Fibroblast of skin of left biceps (primary cell): Measurements from ENCODE around the gene SEMA3D.

Experiments used
- DNase-seq, 2 experiments: peaks; one replicate each; pipeline ENCODE4 v3.0.0-alpha.2; 2013; ENCODE audit warnings: low read depth in 2 of 2

The SEMA3D gene

GRCh38 chr7:85184599-85185423 is 2.0 kb downstream of the SEMA3D start:
- DNase-seq = no peak

- DNase-seq = no peak
Measured at GRCh38 chr7:85183296-85183695, 3.6 kb downstream of the SEMA3D start.

GRCh38 chr7:85178531-85179298 is 8.1 kb downstream of the SEMA3D start:
- DNase-seq = no peak

- peak; percentile 87 to 91 for DNase-seq
Measured at GRCh38 chr7:85177316-85177715, 9.5 kb downstream of the SEMA3D start.

DNA sequence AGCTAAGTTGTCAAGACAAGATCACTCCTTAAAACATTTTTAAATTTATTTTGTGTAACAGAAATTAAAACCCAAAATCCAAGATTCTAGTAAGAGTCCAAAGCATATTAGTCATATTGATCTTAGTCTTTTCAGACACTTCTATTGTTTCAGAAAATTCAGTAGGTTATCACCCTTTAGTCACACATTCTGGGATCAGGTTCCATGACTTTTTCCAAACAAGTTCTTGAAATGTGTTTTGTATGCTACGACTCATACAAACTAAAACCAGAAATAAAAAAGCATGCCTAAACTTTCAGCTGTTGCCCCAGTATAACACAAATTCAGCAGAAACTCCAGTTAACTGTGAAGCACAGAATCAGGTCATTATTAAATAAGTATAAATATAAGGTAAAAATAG is 10.7 kb downstream of the SEMA3D start:
- no peak for DNase-seq

- DNase-seq = no peak
Measured at GRCh38 chr7:85175217-85175616, 11.6 kb downstream of the SEMA3D start.

- DNase-seq = peak; percentile 85 to 86
Measured at GRCh38 chr7:85172530-85172941, 14.3 kb downstream of the SEMA3D start.

- no peak for DNase-seq
Measured at GRCh38 chr7:85167636-85168035, 19.2 kb downstream of the SEMA3D start.

DNA sequence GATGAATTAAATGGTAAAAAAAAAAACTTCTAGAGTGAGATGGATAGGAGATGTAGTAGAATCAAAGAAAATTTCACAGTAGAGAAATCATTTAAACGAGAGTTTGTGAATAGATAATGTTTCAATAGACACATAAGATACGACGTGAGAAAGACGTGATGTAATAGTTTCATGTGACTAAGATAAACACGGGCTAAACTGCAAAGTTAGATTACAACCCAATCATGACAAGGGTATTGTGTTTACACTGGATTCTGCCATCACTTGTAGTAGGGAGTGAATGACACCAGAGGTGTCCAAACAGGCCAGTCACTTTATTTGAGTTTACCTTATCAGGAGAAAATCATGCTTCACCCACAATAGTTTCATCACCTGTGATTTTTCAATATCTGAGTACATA is 21.6 kb downstream of the SEMA3D start:
- DNase-seq = no peak

DNA sequence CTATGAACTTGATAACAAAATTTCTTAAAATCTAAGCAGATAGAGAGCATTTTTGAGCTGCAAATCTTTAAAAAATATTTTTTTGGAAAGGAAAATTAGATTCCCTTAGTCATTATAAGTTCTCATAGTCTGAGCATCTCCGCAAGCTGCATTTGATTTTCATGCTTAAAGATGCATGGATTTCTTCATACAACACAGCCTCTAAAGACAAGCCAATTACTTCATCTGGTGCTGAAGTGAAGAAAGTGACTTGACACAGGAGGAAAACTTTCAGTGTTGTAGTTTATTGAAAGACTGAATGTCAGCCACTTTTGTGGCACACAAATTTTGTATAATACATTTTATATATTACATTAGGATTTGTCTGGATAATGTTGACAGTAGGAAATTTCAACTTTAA is 22.5 kb downstream of the SEMA3D start:
- DNase-seq = no peak

GRCh38 chr7:85162721-85163120 is 24.1 kb downstream of the SEMA3D start:
- DNase-seq = no peak

DNA sequence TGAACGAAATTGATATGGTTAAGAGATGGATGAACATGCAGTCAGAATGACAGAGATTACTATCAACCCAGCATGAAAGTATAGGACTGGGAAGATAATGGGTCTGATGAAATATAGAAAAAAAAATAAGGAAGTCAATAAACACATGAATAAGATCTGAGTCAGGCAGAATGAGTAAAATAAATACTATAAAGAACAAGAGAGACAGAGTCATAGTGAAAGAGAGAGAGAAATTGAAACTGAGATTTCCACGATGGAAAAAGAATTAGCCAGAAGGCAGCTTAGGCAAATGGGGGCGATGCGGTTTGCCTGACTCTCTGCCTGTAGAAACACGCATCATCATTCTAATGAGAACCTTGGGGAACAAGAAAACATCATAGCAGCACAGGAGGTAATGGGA is 26.6 kb downstream of the SEMA3D start:
- no peak for DNase-seq

DNA sequence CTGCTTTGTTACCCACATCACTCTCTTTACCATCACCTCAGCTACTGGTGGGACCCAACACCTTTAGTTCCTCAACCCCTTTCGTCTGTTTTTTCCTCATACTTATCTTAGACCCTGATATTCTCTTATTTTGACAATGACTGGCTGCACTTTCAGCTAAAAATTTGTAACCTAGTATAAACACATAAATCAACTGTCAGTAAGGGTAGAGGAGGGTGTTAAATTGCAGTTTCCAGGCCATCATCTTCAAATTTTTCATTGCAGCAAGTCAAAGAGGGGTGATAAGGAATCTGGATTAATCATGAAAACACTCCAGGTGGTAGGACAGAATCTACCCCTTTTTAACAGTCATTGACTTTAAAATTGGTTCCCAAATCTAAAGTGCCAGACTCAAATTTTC is 27.9 kb downstream of the SEMA3D start:
- DNase-seq = no peak

GRCh38 chr7:85156661-85157208 is 30.1 kb downstream of the SEMA3D start:
- no peak for DNase-seq

DNA sequence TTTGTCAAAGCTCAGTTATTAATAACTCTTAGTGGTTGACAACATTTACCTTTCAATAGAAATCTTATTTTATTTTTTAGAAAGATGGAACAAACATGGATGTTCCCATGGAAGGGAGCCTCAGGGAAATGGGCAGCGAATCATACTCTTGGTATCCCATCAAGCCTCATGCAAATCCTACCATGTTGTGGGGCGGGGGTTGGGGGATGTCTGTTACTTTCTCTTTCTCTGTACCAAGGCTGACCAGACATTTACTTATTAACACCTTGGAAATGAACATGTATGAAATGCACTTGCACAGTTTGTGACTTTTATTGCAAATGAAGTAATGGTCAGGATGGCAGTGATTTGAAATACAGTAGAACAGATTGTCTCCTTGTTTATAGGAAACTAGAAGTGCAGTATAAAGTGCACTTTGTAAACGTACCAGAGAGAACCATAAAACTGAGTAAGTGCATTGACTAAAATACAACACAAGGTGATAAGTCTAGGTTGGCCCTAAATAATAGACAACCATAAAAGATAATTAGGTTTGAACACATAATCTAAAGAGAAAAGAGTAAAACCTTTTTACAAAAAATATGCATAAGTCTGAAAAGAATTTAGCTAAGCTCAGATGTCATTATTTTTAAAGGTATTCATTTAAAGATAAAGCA is 32.4 kb downstream of the SEMA3D start:
- no peak for DNase-seq

DNA sequence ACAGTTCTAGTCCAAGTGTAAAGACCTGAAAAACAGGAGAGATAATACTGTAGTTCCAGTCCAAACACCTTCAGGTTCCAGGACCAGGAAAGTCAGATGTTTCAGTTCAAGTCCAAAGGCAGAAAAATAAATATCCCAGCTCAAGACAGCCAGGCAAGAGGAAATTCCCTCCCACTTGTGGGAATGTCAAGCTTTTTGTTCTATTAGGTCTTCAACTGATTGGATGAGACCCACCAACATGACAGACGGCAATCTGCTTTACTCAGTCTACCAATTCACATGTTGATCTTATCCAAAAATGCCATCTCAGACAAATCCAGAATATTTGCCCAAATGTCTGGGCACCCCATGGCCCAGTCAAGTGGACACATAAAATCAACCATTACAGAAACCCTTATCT is 33.1 kb downstream of the SEMA3D start:
- no peak for DNase-seq

GRCh38 chr7:85150624-85151023 is 36.2 kb downstream of the SEMA3D start:
- no peak for DNase-seq

DNA sequence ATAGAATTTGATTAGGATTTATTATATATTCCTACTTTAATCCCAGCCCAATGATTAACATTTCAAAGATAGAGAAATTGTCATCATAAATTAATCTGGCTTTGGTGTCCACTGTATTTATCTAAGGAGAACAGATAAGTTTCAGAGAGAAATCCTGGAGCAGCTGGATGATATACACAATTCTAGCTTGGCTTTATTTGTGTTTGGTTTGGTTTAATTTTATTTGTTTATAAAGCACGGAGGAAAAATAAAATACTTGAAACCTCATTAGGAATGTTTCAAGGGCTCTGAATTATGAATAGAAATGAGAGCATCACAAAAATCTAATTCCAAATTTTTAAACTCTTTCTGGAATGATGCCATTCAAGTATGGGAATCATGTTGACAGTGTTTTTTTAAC is 42.1 kb downstream of the SEMA3D start:
- no peak for DNase-seq

GRCh38 chr7:85135977-85136376 is 50.9 kb downstream of the SEMA3D start:
- peak; percentile 87 to 89 for DNase-seq

DNA sequence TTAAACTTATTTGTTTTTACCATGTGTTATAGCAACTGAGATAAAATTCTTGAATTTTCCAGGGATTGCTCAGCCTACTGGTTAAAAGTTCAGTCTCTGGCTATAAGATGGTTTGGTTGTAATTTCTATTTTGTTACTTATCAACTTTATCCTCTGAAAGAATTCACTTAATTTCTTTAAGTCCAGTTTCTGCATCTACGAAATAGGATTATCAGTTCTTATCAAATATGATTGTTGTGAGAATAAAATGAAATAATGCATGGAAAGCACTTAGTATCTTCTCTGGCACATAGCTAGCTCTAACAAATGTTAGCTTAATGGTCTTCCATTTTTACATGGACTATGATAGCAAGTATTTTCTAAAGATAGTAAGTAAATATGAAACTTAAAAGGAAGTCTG is 53.3 kb downstream of the SEMA3D start:
- no peak for DNase-seq

GRCh38 chr7:85133006-85133405 is 53.9 kb downstream of the SEMA3D start:
- DNase-seq = no peak

GRCh38 chr7:85130702-85131101 is 56.2 kb downstream of the SEMA3D start:
- no peak for DNase-seq
